ENCODE results near the gene TESPA1.
A peak's percentile ranks its signal among the peaks of the same experiment; 100 is the strongest.

Gene TESPA1

DNA sequence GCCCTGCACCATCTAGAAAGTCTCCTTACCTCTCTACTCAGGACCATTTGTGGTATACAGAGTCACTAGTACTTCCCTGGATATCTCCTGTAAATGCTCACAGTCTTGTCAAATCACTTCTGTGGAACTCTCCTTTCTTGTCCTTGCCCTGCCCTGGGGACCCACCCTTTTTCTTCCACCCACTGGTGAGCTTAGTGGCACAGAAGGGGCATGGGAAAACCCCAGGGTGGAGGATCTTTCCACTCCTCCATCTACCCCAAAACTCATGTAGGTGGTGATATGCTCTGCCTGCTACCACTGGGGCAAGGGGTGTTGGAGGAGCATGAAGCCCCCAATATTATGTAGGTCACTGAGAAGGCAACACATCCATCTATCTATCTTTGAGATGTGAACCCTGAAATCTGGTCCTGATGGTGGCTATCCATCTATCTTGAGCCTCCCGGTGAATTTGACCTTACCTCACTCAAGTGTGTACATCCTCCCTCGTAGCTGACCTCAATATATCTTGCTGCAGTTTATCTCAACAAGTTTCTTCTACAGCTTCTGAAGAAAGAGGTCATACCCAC is 943 bp downstream of the TESPA1 start:
- no peak for DNase-seq (ENCODE audit: low spot score)

DNA sequence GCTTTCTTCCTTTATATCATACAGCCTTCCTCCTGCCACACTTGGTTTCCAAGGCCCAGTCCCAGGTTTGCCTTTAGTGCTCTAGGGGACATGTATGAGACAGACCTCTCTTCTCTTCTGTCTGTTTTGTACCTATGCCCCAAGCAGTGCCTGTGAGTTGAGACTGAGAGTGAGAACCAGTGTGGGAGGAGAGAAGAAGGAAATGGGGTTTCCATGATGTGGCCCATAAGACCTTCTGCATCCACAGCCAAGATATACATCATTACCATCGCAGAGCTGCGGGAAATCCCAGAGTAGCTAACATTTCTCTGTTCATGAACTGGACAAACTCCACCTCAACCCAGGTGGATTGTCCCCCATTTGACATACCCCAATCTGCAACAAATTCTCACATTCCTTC is 2.8 kb downstream of the TESPA1 start:
- DNase-seq (ENCODE audit: low spot score), result no peak

DNA sequence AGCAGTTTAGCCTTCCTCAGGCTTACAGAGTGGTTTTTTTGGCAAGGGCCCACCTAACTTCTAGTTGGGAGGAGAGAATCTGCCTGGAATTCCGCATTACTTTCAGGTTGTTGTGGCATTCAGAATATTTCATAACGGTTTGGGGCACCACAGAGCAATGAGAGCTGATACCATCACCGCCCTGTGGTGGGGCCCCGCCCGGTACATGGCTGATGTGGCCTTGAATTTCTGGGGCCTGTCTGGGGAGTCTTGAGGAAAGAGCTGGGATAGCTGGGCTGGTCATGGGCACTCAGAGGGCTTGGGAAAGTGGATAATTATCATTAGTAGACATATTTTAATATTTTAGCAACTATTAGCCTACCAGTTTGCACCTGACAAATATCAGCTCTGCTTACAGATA is 4.2 kb downstream of the TESPA1 start:
- no peak for DNase-seq (ENCODE audit: low spot score)

DNA sequence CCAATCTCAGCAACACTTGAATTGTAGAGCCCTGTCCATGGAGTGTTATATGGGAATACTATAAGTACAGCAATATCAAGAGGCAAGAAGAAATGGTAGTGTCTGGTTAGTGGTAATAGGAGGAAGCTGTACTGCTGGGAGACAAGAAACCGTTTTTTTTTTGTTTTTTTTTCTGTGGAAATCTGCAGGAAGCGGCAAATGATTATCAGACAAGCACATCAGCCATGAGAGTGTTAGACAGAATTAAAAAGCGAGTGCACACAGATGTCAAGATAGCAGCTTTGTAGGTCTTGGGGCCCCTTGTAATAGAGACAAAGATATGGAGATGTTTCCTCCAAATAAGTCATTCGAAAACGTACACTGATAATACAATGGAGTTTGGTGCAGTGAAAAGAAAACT is 6.7 kb downstream of the TESPA1 start:
- no peak for DNase-seq (ENCODE audit: low spot score)

DNA sequence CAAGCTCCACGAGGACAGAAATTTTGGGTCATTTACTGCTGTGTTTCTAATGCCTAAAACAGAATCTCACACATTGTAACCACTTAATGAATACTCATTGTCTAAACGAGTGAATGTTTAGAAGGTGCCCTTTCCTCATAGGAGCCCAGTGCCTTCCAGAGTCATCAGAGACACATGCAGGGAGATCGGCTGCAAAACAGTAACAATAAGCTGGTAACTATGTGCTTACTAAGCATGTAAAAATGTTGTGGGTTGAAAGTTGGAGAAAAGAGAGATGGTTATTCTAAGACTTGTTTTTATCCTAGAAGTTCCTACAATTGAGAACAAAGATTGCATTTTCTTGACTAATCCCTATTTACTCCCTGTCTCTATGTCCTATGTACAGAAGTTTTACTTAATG is 7.4 kb downstream of the TESPA1 start:
- DNase-seq (ENCODE audit: low spot score), result peak; percentile 85

DNA sequence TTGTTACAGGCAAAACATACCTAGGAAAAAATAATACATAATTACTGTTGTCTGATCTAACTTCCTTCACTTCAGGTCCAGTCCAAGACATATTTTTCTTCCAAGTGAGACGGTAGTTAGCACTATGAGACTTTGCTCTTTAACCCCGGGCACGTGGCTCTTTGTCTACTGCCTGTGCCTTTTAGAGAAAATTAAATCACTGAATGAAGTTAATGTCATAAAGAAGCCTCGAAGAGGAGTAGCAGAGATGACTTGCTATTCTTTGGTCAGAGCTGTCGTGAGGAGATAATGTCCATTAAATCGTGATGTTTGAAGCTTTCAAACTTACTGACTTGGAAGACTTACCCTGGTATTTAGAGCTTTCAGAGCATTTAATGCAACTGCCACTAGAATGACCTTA is 8.7 kb downstream of the TESPA1 start:
- no peak for DNase-seq (ENCODE audit: low spot score)

DNA sequence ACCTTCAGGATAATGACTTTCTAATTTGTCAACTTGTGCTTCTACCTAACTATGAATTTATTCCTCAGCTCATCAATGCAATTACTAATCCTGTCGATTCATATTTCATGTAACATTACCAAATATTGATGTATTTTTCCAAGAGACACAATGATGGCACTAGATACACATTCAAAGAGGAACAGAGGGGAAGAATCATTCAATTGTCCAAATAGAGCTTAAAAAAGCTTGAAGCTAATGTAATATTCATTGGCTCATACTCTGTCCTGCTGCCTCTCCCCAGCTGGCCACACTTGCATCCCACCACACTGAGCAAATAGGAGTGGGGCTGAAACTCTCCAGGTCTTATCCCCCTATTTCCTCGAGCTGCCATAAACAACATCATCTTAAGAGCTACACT is 9.3 kb downstream of the TESPA1 start:
- DNase-seq (ENCODE audit: low spot score), result no peak

DNA sequence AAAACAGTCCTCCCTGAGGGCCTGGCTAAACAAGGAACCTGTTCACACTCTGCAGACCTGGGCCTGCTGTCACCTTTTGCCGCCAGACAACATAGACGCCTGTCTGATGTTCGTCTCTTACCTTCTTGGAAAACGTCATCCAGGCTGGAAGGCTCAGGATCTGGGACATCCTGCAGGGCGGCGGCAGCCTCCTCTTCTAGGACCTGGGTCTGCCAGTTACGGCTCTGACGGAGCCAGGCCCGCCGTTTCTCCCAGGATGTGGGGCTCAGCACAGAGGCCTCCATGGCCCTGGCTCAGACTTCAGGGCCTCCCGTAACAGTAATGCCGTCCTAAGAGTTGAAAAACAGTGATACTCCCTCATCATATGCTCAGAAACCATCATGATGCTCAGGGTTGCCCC is 10.3 kb downstream of the TESPA1 start:
- no peak for DNase-seq (ENCODE audit: low spot score)

DNA sequence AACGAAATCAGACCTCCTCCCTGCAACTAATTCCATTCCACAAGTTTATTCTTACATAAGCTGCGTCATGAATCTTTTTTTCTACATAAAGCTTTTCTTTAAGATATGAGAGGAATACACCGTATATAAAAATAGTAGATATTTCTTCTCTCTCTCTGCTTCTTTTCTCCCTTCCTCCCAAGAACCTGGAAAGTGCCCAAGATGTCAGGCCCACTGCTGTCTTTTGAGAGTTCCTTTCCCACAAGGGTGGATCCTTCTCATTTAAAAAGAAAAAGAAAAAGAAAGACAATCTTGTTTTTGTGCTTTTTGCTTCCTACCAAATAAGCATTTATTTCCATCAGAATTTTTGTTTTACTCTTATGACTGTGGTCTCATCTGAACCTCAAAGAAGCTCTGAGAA is 11.0 kb downstream of the TESPA1 start:
- DNase-seq (ENCODE audit: low spot score), result no peak

DNA sequence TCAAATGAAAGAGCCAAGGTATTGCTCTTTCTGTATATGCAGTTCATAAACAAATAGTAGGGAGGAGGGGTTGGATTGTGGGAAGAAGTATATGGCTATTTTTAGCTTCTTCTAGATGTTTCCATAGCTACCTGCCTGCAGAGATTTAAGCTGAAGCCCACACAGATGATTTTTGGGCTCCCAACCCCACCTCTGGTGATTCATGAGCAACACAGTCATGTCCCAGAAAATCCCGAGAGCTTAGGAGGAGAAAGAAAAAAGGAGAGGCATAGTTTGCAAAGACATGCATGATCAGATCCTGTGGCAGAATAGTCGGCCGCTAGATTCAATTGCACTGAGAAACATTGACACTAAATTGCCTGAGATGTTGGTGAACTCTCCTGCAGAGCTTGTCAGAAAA is 13.8 kb downstream of the TESPA1 start:
- no peak for DNase-seq (ENCODE audit: low spot score)

DNA sequence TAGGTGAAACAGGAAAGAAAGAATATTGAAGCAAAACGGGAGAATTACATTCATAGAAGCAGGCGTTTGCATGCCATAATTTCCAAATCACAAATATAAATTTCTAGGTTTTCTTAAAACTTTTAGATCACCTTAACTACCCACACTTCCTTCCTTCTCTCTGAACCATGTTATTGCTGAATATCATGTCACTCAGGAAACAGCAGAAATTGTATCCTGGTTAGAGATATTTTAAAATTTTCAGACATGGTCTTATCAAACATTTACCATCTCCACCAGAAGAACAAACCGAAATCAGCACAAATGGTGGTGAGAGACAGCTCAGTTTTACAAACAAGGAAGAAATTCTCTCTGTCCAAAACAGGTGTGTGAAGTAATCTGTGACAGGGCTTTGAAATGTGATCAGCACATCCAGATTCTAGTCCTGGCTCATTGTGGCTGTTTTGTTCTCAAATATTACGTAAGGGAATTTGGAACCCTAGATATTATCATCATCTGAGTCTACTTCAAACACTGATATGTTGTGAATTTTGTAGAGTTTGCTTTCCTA is 16.3 kb downstream of the TESPA1 start:
- no peak for DNase-seq (ENCODE audit: low spot score)

DNA sequence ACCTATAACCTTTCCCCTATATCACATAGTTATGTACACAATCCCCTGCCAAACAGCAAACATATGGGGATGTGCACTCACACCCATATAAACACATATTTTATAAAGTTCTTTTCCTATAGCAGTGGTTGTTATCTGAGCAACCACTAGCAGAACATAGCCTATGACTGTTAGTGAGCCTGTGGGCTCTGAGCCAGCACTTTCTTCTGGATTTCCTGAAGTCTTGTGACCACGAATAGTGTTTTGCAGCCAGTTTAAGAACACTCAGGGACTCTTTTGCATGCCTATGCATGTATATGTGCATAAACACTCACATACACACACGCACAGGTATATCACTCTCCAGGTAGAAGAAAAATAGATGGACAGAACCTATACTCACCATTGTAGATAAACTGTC is 17.1 kb downstream of the TESPA1 start:
- DNase-seq (ENCODE audit: low spot score), result no peak

DNA sequence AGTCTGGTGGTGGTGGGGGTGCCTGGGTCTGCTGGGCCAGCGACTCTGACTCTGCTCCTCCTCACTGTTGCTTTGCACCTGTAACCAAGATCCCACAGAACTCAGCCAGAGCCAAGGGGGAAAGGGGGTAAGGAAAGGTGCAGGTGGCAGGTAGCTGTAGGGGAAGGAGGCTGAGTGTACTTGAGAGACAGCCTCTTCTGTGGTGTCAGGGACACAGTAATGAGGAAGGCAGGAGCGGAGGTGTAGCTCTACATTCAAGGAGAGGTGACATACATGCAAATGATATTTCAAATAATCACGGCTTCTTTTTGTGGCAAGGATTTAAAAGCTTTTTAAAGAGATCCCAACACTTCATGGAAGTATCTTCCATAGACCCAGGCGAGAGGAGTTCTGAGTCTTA is 23.4 kb downstream of the TESPA1 start:
- no peak for DNase-seq (ENCODE audit: low spot score)

DNA sequence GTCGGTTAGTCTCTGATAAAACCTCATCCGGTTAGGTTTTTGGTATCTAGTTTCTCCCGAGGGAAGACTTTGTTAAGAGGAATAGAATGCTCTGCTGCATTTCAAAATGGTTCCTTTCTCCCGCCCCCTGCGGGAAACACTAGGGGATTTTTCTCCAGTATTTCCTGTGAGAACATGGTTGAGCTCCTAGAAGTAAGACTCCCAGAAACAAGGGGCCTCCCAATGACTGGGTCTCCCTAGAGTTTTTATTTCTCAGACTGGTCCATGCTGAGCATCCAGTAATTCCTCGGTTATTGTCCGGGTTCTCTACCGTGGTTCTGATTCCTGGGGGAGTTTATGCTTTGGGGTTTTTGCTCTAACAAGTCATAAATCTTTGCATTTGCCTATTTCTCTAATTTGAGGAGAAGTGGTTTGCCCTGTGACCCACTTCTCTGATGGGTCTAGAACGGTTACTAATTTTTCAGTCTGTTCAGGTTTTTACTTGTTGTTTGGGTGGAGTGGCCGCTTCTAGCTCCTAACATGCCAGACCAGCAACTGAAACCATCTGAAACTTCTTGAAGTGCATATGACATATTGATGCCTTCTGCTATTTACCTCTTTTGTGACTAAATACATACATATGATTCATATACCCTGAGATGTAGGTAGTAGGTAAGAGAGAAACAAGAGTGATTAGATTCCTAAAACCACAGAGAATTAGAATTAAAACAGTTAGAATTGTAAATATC is 25.1 kb downstream of the TESPA1 start:
- no peak for DNase-seq (ENCODE audit: low spot score)

DNA sequence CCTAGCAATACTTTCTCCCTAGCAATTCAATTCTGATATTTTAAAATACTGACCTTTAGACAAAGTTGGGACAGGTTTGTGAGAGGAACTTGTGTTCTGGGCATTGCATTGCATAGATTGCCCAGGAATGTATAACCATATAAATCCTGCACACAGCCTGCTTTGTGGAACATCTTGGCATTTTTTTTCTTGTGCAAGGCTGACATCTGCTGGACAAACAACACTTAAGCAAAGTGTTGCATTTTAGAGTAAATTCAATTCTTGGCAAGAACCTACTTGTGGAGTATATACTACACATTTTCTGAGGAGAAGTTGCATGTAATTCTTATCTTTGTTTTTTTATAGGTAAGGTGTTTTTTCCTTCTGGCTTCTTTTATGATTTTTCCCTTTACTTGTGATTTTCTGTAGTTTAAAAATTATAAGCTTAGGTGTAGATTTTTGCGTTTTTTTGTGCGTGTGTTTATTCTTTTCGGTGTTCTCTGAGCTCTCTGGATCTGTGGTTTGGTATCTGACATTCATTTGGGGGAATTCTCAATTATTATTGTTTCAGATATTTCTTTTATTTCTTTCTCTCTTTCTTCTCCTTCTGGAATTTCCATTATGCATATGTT is 26.4 kb downstream of the TESPA1 start:
- DNase-seq (ENCODE audit: low spot score), result peak; percentile 61

DNA sequence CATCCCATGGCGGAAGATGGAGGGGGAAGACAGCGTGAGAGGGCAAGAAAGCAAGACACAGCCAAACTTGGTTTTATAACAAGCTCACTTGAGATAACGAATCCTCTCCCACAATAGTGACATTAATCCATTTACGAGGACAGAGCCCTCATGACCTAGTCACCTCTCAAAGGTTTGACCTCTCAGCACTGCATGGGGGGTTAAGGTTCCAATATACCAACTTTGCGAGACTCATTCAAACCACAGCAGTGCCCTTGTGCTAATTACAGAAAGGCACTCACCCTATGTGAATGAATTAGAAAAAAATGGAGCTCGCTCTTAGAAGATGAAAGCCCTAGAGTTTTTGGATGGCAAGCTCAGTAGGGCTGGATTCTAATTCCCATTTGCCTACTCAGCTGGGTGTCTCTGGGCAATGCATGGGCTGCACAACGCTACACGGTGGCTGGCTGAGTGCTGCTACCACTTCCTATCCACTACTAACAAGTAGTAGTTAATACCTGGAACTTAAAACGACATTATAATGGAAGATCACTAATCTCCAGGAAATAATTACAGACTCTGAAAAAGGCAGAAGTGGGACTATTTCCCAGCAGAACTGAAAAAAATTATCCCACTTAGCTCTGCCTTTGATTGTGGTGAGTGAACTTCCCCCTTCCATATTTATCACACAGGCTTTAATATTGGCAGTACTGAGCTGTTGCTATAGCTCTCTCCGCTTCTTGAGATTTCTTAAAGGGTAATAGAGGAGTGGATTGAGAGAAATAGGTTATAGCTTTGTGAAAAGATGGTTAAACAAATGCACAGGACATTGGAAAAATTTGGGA is 27.5 kb downstream of the TESPA1 start:
- DNase-seq (ENCODE audit: low spot score), result no peak

DNA sequence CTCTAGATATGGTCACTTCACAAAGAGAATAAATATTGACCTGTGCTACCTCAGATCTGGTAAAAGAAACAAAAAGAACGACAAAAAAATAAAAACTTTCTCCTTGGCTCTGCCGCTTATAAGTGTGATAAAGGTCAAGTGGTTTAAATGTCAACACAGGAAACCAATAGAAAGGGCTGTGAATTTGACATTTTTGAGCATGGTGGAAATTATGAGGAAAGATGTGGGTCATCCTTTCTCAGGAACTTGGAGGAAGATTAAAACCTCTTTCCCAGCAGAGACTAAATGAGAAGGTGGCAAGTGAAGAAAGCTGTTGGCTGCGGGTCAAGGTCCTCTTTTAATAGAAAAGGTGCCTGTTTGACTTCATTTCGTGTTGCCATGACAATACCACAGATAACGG is 28.2 kb downstream of the TESPA1 start:
- DNase-seq (ENCODE audit: low spot score), result no peak

DNA sequence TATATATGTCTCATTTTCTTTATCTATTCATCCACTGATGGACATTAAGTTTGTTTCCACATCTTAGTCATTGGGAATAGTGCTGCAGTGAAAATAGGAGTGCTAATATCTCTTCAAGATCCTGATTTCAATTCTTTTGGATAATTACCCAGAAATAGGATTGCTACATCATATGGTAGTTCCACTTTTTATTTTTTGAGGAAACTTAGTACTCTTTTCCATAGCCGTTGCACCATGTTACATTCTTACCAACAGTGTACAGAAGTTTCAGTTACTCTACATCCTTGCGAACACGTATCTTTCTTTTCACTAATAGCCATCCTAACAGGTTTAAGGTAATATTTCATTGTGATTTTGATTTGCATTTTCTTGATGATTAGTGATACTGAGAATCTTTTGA is 29.8 kb downstream of the TESPA1 start:
- DNase-seq (ENCODE audit: low spot score), result no peak

DNA sequence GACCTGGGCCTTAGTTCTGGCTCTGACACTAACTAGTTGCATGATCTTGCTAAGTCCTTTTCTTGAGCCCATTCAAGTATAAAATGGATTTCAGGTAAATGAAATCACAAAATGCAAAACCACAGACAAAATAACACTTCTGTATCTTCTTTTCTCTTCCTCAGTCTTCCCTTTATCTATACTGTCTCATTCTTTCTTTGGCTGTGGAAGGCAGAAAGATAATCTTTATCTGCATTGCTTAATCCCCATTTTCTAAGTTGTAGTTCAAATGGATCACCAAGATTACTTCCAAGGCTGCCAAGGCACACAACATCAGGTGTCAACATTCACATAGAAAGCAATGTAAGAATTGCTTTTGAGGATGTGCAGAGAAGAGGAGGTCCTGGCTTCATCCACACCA is 30.3 kb downstream of the TESPA1 start:
- no peak for DNase-seq (ENCODE audit: low spot score)

DNA sequence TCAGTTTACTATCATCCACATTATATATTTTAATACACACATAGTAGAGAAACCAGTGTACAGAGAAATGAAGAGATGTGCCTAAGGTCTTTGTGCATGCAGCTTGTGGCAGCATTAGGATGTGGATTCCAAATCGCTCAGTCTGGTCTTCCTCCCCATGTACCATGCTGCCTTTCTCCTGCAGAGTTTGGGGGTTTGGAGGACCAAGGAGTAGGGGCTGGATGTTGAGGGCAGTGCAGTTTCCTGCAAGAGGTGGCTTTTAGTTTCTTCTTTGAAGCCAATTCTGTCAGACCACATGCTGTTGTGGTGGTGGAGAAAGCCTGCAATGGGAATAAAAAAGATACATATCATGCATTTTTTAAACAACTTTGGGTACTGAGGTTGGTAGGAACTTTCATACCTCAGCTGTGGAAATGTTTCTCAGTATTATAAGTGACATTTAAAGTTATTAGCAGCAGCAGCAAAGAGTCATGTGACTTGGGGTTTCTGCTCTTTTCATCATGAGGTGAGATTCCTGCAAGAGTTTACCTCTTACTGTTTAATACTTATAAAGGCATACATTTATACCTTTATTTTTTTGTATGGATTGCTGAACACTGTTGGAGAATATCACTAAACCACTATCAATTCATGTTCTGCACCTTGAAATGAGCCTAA is 34.4 kb downstream of the TESPA1 start:
- DNase-seq (ENCODE audit: low spot score), result no peak

DNA sequence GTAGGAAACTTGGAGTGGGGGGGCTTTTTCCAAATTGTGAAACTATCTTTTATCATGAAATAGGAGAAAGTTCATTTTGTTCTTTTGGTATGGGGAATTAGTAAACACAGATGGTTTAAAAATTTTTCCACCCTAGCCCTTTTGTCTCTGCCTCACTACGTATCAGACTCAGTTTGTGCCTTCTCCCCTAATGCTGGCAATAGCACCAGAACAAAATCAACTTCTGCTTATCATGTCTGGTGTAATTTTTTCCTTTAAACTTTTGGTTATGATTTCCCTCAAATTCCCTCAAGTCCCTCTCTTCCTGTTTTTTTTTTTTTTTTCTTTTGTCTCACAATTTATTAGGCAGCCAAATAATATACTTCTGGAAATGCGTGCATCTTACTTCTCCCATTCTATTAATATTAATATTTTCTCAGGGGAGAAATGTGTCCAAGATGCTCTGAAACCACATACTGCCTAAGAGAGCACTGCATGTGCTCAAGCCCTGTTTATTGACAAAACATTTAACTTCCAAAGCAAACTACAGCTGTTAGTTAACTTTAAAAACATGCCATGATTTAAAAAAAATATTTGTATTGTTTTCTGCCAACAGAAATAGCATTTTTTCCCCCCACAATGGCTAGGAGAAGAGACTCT is 35.4 kb downstream of the TESPA1 start:
- DNase-seq (ENCODE audit: low spot score), result no peak

DNA sequence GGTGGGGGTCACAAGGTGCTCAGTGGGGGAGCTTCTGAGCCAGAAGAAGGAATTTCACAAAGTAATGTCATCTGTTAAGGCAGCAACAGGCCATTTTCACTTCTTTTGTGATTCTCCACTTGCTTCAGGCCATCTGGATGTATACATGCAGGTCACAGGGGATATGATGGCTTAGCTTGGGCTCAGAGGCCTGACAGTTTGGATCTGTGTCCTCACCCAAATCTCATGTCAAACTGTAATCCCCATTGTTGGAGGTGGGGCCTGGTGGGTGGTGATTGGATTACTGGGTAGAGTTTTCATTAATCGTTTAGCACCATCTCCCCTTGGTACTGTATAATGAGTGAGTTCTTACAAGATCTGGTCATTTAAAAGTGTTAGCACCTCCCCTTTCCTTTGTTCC is 36.4 kb downstream of the TESPA1 start:
- DNase-seq (ENCODE audit: low spot score), result no peak

Measured in AG08395 (cell line).